AG04450 (cell line): ENCODE data around the gene UBXN6. TPM values are rescaled to one million over a fixed set of nuclear protein-coding genes. Genes with fewer than 3 reads are reported as not detected.

Experiments used
- CTCF ChIA-PET: fragments of 300-600, 350-600 bp; formaldehyde crosslinking; extraction: SDS; loops from one replicate; lab custom pipeline; 2022; ENCODE audit warnings: antibody characterized with exemption, inconsistent platforms; lab: Charles Lee
- POLR2A ChIA-PET: fragments of 350-600 bp; formaldehyde crosslinking; extraction: SDS; loops from one replicate; lab custom pipeline; 2021; ENCODE audit warnings: antibody characterized with exemption, inconsistent platforms; lab: Yijun Ruan, JAX
- DNase-seq: peaks from one replicate; pipeline ENCODE4 v3.0.0-alpha.2; 2011; ENCODE audit warnings: low read depth, low spot score
- H3K27ac ChIP-seq: one replicate; pipeline ENCODE4 v1.5.1; 2012; ENCODE audit warnings: low read depth, low read length, control low read depth
- H3K27me3 ChIP-seq: one replicate; pipeline ENCODE4 v1.6.0; 2012; ENCODE audit warnings: low read length; ENCODE audit not compliant: control insufficient read depth, insufficient read depth
- H3K4me3 ChIP-seq: 2 replicates; pipeline ENCODE4 v1.5.1; 2011; ENCODE audit warnings: mild to moderate bottlenecking, low read depth, low read length, control low read depth
- H3K9me3 ChIP-seq: 2 replicates; pipeline ENCODE4 v1.5.1; 2012; ENCODE audit warnings: low read length; ENCODE audit not compliant: control insufficient read depth, insufficient read depth
- CTCF ChIP-seq: IDR thresholded peaks from 2 replicates; pipeline ENCODE4 v1.5.1; 2011; ENCODE audit warnings: low read depth, low read length, control low read depth, inconsistent platforms
- polyA minus RNA-seq: library from RNA; depleted of rRNA, polyadenylated mRNA; stranded (reverse); fragments of >200 nt; gene quantifications from 2 replicates; pipeline ENCODE4 v1.2.3, GENCODE V29; 2011; rRNA and poly(A)+ RNA removed
- polyA plus RNA-seq: library from polyadenylated mRNA; depleted of rRNA; stranded (reverse); fragments of >200 nt; gene quantifications from 2 replicates; pipeline ENCODE4 v1.2.3, GENCODE V29; 2011; rRNA removed

UBXN6 gene, protein sequence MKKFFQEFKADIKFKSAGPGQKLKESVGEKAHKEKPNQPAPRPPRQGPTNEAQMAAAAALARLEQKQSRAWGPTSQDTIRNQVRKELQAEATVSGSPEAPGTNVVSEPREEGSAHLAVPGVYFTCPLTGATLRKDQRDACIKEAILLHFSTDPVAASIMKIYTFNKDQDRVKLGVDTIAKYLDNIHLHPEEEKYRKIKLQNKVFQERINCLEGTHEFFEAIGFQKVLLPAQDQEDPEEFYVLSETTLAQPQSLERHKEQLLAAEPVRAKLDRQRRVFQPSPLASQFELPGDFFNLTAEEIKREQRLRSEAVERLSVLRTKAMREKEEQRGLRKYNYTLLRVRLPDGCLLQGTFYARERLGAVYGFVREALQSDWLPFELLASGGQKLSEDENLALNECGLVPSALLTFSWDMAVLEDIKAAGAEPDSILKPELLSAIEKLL
- polyA plus RNA-seq = 45.2 and 58.3 TPM in 2 replicates
- polyA minus RNA-seq = 38.4 and 46.8 TPM in 2 replicates

DNA sequence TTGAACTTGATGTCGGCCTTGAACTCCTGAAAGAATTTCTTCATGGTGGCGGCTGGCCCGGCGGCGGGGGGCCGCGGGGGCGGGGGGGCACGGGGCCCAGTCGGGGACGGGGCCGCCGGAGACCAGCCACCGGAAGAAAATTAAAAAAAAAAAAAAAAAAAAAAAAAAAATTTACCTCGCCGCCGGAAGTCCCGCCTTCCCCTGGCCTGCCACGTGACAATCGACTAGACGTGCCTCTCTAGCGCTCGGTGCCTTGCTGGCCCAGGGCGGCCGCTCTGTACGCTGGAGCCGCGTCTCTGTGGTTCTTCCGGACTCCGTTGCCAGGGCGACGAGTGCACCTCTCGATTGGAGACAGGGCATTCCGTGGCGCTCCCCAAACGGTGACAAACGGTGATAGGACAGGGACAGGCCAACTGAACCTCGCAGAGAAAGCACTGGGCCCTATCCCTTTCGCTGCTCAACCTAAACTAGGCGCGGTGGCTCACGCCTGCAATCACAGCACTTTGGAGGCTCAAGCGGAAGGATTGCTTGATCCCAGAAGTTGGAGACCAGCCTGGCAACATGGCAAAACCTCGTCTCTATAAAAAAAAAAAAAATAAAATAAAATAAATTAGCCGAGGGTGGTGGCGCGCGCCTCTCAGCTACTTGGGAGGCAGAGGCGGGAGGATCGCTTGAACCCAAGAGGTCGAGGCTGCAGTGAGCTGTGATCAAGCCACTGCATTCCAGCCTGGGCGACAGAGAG lies at the start of gene UBXN6:
UBXN6 (minus strand) TSS at position 141 of the 742 bp plus-strand sequence; CDS start at position 44, 97 bp downstream.
- Histone ChIP-seq H3K27me3 (no peaks in the 10 kb centered on the region), H3K4me3 (peak within 1 kb of the TSS; percentile 84), H3K9me3 (no peaks in the 10 kb centered on the region; the same call in 1 of the 2 replicates), H3K27ac (peak within 1 kb of the TSS; percentile 94)
- ChIA-PET CTCF (interaction anchor here (1.1 kb wide), 1 partner anchor 17 kb away, joined by 6 read pairs; no protein-coding TSS in a partner anchor), POLR2A (interaction anchor here (0.7 kb wide), 1 partner anchor 29 kb away, joined by 10 read pairs; no protein-coding TSS in a partner anchor)
- TF ChIP-seq CTCF = no peak
- DNase-seq = peak; percentile 97

GRCh38 chr19:4507150-4507452 lies 49.5 kb upstream of the UBXN6 start:
- CTCF ChIA-PET = interaction anchor here (1.9 kb wide), 1 partner anchor 18 kb away, joined by 5 read pairs; no protein-coding TSS in a partner anchor

GRCh38 chr19:4506449-4507149 lies 49.0 kb upstream of the UBXN6 start:
- H3K27me3 ChIP-seq = no peaks in the 10 kb centered on the region
- POLR2A ChIA-PET = interaction anchor here (0.7 kb wide), 1 partner anchor 12 kb away, joined by 11 read pairs; the partner anchor contains the start of gene PLIN4

More at GRCh38 chr19:4507150-4507452, 49.5 kb upstream of the UBXN6 start:
- H3K9me3 ChIP-seq = peaks cover 5% of the 10 kb centered on the region; the same call in 1 of the 2 replicates
- no peak overlapping the region for H3K4me3 ChIP-seq
- DNase-seq = no peak
- H3K27me3 ChIP-seq = no peaks in the 10 kb centered on the region
- POLR2A ChIA-PET = no interaction called here
- H3K27ac ChIP-seq = no peak overlapping the region
- no peak for TF ChIP-seq CTCF

More at GRCh38 chr19:4506449-4507149, 49.0 kb upstream of the UBXN6 start:
- no peak for TF ChIP-seq CTCF
- no peak overlapping the region for H3K4me3 ChIP-seq
- H3K9me3 ChIP-seq = peaks cover 5% of the 10 kb centered on the region; the same call in 1 of the 2 replicates
- H3K27ac ChIP-seq = no peak overlapping the region
- CTCF ChIA-PET = no interaction called here
- peak; percentile 8 for DNase-seq
